Rectal smooth muscle tissue (tissue), 1 donor: ENCODE results near the gene BOLA1.

Source experiments
- H3K27ac ChIP-seq: one replicate; pipeline ENCODE4 v1.7.0; 2013; ENCODE audit warnings: low read depth, low read length, inconsistent platforms
- H3K27me3 ChIP-seq: one replicate; pipeline ENCODE4 v1.7.0; 2013; ENCODE audit warnings: low read length; ENCODE audit not compliant: control insufficient read depth, insufficient read depth
- H3K36me3 ChIP-seq: one replicate; pipeline ENCODE4 v1.7.0; 2013; ENCODE audit warnings: low read length; ENCODE audit not compliant: control insufficient read depth, insufficient read depth
- H3K4me1 ChIP-seq: one replicate; pipeline ENCODE4 v1.7.0; 2013; ENCODE audit warnings: low read length; ENCODE audit not compliant: control insufficient read depth, insufficient read depth
- H3K4me3 ChIP-seq: one replicate; pipeline ENCODE4 v1.7.0; 2013; ENCODE audit warnings: low read length
- H3K9ac ChIP-seq: one replicate; pipeline ENCODE4 v1.7.0; 2013; ENCODE audit warnings: low read length

BOLA1 gene

DNA sequence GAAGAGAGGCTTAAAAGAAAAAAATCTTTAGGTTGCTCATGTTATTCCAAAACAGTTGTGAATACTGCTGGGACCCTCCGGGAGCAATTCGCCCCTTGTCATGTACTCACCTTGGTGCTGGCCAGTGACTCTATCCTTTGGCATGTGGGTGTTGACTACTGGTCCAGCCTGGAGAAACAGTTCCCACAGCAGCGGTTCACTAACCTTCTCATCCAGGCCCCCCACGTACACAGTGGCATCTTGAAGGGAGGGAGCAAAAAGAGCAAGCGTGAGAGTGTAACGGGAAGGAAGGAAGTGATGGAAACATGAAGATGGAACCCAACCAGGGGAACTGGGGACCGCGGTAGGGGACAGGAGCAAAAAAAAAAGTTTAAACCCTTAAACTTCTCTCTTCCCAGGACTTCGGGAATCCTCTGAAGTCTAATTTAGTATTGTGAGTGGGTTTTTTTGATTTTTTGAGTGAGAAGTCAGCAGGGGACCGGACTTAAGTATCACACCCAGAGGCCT is 27.7 kb downstream of the BOLA1 start:
- Histone ChIP-seq H3K9ac (peak overlapping the region; percentile 71), H3K27me3 (no peaks in the 10 kb centered on the region), H3K4me3 (peak overlapping the region; percentile 97), H3K27ac (peak overlapping the region; percentile 96), H3K36me3 (peaks cover 48% of the 10 kb centered on the region), H3K4me1 (peaks cover 16% of the 10 kb centered on the region)

DNA sequence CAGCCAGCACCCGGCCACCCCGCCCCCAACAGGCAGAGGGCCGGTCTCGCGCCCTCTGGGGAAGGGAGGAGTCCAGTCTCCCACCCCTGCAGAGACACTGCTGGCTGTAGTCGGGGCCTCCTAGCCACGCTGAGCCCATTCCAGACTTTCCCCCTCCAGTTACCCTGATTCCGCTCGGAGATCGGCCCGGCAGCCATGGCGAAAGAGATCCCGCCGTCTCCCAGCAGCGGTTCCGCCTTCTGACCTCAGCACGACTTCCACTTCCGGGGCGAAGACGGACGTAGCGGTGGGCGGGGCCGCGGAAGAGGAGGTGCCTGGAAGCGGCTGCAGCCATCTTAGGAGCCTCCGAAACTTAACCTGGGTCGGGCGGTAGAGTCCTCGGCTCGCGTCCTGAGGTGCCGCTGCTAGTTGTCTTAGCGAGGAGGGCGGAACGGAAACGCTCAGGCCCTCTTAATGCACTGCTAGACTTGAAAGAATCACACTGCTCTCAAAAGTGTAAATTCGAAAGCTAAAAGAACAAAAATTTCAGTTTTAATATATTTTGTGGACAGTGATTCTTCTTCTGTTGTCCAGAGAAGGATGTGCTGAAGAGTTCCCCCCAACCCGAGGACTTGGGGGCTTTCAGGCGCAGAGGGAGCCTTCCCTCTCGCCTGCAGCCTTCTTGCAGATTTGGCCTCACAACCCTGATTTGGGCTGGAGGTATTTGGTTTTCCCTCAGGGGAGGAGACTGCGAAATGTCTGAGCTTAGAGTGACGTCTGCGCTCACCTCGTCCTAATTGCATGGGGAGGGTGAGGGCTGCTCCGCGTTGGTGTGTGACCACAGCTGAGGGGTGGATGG is 28.4 kb downstream of the BOLA1 start, which contains the start of gene SF3B4:
Gene SF3B4 (minus strand): TSS at position 241 of the 838 bp plus-strand sequence. CDS start 44 bp downstream, at position 197.
- Histone ChIP-seq H3K4me1 (peaks cover 16% of the 10 kb centered on the region), H3K9ac (peak within 1 kb of the TSS; percentile 84), H3K27ac (peak within 1 kb of the TSS; percentile 96), H3K36me3 (peaks cover 46% of the 10 kb centered on the region), H3K4me3 (peak within 1 kb of the TSS; percentile 97), H3K27me3 (no peaks in the 10 kb centered on the region)

DNA sequence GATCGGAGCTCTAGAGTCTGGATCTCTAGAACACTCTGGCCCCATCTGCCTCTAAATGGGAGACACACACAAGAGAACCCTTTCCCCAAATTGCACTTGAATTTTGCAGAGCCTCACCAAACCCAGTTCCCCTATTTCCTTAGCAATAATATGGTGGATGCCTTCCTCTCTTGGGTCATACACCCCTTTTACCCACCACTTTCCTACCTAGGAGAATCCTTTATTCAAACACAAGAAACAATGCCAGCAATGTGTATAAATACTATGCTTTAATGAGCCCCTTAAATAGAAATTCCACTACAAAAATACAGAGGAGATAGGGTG is 29.0 kb downstream of the BOLA1 start:
- Histone ChIP-seq H3K4me3 (peak overlapping the region; percentile 97), H3K4me1 (peaks cover 16% of the 10 kb centered on the region), H3K27ac (peak overlapping the region; percentile 96), H3K36me3 (peaks cover 43% of the 10 kb centered on the region), H3K27me3 (no peaks in the 10 kb centered on the region), H3K9ac (peak overlapping the region; percentile 84)

DNA sequence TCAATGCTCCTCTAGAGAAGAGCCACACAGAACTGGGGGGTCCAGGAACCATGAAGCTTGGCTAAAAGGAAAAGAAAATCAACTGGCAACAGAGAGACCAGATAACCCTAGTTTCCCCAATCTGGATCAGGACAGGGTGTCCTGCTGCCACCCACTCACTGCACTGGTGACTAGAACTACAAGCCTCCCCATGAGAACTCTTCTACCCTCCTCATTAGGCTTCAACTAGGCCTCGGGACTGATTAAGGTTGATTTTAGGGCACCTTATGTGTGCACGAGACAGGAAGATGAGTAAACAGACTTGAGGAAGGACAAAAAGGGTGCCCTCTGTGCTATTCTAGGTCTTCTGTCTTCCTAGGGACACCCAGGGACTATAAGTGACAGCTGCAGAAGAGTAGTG is 30.5 kb downstream of the BOLA1 start:
- no peaks in the 10 kb centered on the region for H3K27me3 ChIP-seq
- H3K36me3 ChIP-seq, result peaks cover 39% of the 10 kb centered on the region
- peaks cover 16% of the 10 kb centered on the region for H3K4me1 ChIP-seq
- no peak overlapping the region for H3K9ac ChIP-seq
- no peak overlapping the region for H3K27ac ChIP-seq
- no peak overlapping the region for H3K4me3 ChIP-seq

DNA sequence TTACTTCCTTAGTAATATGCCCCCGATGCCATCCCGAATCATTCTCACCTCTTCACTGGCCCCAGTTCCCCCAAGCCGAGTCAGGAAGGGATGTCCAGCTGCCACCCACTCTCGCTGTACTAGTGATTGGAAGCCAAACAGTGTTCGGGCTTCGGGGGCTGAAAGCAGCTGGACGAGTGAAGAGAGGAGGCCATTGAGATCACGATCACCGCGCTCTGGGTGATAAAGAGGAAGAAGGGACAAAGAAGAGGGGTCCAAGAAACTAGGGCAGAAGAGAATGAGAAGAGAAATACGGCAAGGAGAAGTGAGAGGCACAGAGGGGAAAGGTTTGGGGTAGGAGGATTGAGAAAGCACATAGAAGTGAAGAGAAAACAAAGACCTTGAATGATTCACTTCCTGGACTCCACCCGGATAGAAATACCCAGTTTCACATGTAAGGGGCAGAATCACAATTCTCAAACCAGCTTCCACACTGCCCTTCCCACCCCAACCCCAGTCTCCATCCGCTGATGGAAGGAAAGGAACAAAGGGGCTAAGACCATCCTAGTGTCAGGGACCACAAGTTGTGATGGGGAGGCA is 31.9 kb downstream of the BOLA1 start:
- peak overlapping the region; percentile 11 for H3K4me3 ChIP-seq
- no peak overlapping the region for H3K9ac ChIP-seq
- no peak overlapping the region for H3K27ac ChIP-seq
- H3K4me1 ChIP-seq, result peaks cover 20% of the 10 kb centered on the region
- H3K36me3 ChIP-seq, result peaks cover 25% of the 10 kb centered on the region
- H3K27me3 ChIP-seq, result no peaks in the 10 kb centered on the region

DNA sequence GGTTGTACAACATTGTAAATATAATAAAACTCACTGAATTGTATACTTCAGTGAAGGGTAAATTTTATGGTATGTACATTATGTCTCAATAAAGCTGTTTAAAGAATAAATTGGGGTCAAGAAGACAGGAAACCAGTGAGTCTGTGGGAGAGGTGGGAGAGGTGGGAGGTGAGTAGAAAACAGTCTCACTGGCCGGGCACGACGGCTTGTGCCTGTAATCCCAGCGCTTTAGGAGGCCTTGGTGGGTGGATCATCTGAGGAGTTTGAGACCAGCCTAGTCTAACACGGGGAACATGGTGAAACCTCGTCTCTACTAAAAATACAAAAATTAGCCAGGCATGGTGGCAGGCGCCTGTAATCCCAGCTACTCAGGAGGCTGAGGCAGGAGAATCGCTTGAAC is 33.1 kb downstream of the BOLA1 start:
- no peak overlapping the region for H3K27ac ChIP-seq
- H3K27me3 ChIP-seq, result no peaks in the 10 kb centered on the region
- H3K9ac ChIP-seq, result no peak overlapping the region
- H3K4me1 ChIP-seq, result peaks cover 14% of the 10 kb centered on the region
- H3K4me3 ChIP-seq, result no peak overlapping the region
- peaks cover 24% of the 10 kb centered on the region for H3K36me3 ChIP-seq

DNA sequence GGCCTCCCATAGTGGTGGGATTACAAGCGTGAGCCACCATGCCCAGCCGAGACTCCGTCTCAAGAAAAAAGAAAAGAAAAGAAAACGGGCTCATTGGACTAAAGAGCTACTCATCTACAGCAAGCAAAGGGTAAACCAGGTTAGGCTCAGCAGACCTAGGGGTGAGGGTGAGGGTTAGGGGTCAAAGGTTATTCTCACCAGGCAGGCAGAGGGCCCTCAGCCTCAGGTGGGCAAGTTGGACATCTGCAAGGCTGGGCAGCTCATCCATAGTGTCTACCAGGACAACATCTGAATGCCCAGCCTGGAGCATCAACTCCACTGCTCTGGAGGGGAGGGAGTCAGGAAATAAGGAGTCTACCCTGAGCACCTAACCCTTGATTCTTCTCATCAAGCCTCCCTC is 33.8 kb downstream of the BOLA1 start:
- H3K4me1 ChIP-seq, result peaks cover 20% of the 10 kb centered on the region
- H3K27ac ChIP-seq, result no peak overlapping the region
- H3K4me3 ChIP-seq, result peak overlapping the region; percentile 22
- peaks cover 24% of the 10 kb centered on the region for H3K36me3 ChIP-seq
- H3K9ac ChIP-seq, result no peak overlapping the region
- H3K27me3 ChIP-seq, result no peaks in the 10 kb centered on the region

DNA sequence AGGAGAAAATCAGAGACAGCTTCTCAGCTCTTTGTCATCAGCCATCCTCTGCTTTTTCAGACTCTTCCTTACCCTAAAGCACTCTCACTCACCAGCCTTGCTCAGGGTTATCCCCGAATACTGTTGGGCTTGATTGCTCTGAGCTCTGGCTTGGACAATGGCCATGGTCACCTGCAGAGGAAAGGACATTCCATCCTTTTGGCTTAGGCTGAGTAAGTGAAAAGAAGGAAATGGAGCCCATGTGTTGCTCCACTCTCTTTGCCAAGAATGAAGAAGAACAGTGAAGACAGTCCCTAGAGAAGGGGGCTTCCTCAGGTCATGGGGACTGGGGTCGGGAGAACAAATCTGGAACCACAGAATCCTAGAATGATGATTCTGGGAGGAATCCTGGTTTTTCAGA is 35.0 kb downstream of the BOLA1 start:
- Histone ChIP-seq H3K9ac (no peak overlapping the region), H3K27me3 (no peaks in the 10 kb centered on the region), H3K27ac (no peak overlapping the region), H3K36me3 (peaks cover 22% of the 10 kb centered on the region), H3K4me1 (peaks cover 22% of the 10 kb centered on the region), H3K4me3 (peak overlapping the region; percentile 40)

DNA sequence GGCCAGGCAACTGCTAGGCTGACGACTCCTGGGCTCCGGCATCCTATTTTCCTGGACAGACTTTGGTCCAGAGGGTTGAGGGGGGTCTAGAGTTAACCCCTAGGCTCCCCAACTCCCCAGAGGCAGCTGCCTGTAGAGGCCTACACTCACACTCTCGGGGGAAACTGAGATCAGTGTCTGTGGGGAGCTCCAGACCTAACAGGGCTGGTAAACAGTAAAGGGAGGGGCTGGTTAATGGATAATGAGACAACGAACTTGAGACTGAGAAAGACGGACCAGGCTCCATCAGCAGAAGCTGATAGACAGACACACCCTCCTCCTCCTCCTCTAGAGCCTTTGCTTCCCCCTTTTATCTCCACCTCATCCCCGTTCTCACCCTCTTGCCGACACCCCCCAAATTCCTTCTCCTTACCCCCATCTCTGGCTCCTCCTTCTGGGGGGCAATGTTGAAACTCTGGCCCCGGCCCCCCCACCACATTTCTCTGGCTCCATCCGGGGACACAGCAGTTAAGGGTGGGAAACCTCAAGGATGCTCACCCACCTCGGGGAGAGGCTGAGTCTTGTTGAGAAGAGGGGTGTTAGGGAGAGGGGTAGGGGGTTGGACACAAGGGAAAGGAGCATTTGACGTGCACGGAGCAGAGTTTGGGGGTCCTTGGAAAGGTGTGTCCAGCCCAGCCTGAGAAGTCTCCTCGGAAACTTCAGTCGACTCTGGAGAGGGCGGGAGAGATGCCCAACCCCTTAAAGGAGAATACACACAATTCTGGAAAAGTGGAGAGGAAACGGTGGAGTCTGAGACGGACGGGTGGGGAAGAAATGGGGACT is 37.0 kb downstream of the BOLA1 start, which contains the start of gene MTMR11:
Gene MTMR11 (minus strand): TSS at position 710 of the 822 bp plus-strand sequence. CDS start 232 bp downstream, at position 478.
- H3K9ac ChIP-seq, result peak within 1 kb of the TSS; percentile 88

DNA sequence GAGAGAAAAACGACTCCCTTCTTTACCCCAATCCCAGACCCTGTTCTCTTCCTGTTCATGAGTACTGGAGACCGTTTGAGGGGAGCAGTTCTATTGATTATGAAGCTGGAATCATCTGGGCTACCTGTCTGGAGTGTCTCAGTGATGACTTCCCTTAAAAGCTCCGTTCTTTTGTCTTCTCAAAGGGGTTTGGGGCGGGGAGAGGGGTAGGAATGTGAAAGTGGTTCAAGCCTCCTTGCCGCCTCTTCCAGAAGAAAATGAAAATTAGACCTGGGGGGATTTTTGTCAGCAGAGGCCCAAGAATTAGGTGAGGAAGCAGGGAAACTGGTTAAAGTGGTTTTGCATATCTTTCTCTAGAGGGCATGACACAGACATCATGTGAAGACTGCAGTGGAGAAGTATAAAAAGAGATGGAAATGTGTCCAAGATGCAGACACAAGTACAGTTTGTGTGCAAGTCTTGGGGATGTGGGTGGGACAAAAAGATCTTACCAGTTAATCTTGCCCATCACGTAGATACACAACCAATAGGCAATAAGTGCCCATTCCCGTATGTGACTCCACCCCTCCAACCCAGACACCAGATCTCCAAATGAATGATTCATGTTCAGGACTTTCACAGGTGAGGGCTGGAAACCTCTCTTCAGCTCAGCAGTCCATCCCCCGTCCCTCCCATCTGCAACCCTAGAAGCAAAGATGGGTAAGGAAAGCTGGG is 37.8 kb downstream of the BOLA1 start:
- Histone ChIP-seq H3K36me3 (peaks cover 7% of the 10 kb centered on the region), H3K27me3 (no peaks in the 10 kb centered on the region), H3K27ac (peak overlapping the region; percentile 72), H3K9ac (peak overlapping the region; percentile 17), H3K4me1 (peaks cover 24% of the 10 kb centered on the region), H3K4me3 (peak overlapping the region; percentile 95)

More for the DNA sequence above, 37.0 kb downstream of the BOLA1 start, which contains the start of gene MTMR11:
- Histone ChIP-seq H3K27me3 (no peaks in the 10 kb centered on the region), H3K4me1 (peaks cover 24% of the 10 kb centered on the region), H3K36me3 (peaks cover 10% of the 10 kb centered on the region), H3K4me3 (peak within 1 kb of the TSS; percentile 95), H3K27ac (peak within 1 kb of the TSS; percentile 72)

DNA sequence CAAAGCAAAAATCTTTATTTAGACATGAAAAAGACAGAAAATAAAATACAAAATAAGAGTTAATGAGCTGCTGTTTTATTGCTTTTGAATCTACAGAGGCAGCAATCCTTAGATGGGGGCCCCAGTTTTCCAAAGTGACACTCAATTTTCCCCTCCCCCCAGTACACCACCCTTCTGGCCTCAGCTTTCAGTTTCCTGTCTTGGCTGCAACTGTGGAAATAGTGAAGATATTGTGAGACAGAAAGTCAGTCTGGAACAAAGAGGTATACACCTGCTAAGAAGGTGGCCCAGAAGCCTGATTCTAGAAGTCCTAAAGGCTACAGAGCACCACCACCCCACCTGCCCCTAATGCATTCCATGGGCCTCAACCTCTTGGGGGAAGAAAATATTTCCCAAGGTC is 38.4 kb downstream of the BOLA1 start:
- no peaks in the 10 kb centered on the region for H3K27me3 ChIP-seq
- H3K27ac ChIP-seq, result peak overlapping the region; percentile 72
- H3K4me1 ChIP-seq, result peaks cover 24% of the 10 kb centered on the region
- no peak overlapping the region for H3K9ac ChIP-seq
- peaks cover 7% of the 10 kb centered on the region for H3K36me3 ChIP-seq
- H3K4me3 ChIP-seq, result peak overlapping the region; percentile 25
